HEK293 (cell line): ENCODE measurements around the gene CLTC.

Experiments used
- ZNF555 ChIP-seq: fragments of 450-650 bp; formaldehyde crosslinking; conservative IDR thresholded peaks from 2 replicates; pipeline ENCODE4 v1.5.1; 2017; ENCODE audit warnings: missing biosample characterization, mild to moderate bottlenecking, missing genetic modification characterization, inconsistent platforms
- ZNF830 ChIP-seq: fragments of 450-650 bp; IDR thresholded peaks from 2 replicates; pipeline ENCODE4 v1.5.0; 2018; ENCODE audit warnings: missing biosample characterization, missing genetic modification characterization, low read depth, mild to moderate bottlenecking, moderate library complexity
- TF ChIP-seq, protein P1 (sequence below): fragments of 450-650 bp; formaldehyde crosslinking; IDR thresholded peaks from 2 replicates; pipeline ENCODE4 v1.5.1; 2016; ENCODE audit warnings: missing biosample characterization, missing genetic modification characterization
- TF ChIP-seq, protein P2 (sequence below): fragments of 450-650 bp; formaldehyde crosslinking; IDR thresholded peaks from 2 replicates; pipeline ENCODE4 v1.5.1; 2016; ENCODE audit warnings: missing biosample characterization, missing genetic modification characterization
- TF ChIP-seq, protein P3 (sequence below): fragments of 450-650 bp; formaldehyde crosslinking; IDR thresholded peaks from 2 replicates; pipeline ENCODE4 v1.5.1; 2016; ENCODE audit warnings: missing biosample characterization, missing genetic modification characterization

DNA sequence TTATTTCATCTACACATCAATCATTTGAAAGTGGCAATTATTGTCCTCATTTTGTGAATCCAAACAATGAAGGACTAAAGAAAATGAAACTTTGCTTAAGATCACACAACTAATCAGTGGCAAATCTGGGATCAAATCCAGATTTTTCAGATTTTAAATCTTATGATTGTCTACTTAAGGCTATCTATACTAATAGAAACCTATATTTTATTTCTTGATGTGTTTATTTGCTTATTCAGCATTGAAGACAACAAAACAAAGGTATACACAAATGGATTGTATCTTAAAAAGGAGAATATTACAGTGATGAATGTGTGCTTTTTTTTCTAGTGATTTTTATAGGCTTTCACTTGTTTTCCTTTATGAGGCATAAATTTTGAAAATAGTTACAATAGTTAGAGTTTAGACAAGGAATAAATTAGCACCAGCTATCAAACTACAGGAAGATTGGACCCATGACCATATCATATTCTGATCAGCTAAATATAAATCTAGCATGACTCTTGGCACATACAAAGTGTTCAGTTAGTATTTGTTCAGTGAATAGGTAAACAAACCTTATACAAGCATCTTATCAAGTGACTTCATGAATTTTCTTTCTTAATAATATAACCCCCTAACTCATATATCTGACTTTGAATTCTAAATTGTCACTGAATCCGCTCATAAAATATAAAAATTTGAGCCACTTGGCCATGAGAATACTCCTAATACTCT, 108.3 kb downstream of the CLTC start:
- TF ChIP-seq, protein P1, sequence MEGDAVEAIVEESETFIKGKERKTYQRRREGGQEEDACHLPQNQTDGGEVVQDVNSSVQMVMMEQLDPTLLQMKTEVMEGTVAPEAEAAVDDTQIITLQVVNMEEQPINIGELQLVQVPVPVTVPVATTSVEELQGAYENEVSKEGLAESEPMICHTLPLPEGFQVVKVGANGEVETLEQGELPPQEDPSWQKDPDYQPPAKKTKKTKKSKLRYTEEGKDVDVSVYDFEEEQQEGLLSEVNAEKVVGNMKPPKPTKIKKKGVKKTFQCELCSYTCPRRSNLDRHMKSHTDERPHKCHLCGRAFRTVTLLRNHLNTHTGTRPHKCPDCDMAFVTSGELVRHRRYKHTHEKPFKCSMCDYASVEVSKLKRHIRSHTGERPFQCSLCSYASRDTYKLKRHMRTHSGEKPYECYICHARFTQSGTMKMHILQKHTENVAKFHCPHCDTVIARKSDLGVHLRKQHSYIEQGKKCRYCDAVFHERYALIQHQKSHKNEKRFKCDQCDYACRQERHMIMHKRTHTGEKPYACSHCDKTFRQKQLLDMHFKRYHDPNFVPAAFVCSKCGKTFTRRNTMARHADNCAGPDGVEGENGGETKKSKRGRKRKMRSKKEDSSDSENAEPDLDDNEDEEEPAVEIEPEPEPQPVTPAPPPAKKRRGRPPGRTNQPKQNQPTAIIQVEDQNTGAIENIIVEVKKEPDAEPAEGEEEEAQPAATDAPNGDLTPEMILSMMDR, result no peak
- TF ChIP-seq, protein P2, sequence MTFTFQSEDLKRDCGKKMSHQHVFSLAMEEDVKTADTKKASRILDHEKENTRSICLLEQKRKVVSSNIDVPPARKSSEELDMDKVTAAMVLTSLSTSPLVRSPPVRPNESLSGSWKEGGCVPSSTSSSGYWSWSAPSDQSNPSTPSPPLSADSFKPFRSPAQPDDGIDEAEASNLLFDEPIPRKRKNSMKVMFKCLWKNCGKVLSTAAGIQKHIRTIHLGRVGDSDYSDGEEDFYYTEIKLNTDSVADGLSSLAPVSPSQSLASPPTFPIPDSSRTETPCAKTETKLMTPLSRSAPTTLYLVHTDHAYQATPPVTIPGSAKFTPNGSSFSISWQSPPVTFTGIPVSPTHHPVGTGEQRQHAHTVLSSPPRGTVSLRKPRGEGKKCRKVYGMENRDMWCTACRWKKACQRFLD (tag by site-specific recombination), result no peak
- TF ChIP-seq, protein P3, sequence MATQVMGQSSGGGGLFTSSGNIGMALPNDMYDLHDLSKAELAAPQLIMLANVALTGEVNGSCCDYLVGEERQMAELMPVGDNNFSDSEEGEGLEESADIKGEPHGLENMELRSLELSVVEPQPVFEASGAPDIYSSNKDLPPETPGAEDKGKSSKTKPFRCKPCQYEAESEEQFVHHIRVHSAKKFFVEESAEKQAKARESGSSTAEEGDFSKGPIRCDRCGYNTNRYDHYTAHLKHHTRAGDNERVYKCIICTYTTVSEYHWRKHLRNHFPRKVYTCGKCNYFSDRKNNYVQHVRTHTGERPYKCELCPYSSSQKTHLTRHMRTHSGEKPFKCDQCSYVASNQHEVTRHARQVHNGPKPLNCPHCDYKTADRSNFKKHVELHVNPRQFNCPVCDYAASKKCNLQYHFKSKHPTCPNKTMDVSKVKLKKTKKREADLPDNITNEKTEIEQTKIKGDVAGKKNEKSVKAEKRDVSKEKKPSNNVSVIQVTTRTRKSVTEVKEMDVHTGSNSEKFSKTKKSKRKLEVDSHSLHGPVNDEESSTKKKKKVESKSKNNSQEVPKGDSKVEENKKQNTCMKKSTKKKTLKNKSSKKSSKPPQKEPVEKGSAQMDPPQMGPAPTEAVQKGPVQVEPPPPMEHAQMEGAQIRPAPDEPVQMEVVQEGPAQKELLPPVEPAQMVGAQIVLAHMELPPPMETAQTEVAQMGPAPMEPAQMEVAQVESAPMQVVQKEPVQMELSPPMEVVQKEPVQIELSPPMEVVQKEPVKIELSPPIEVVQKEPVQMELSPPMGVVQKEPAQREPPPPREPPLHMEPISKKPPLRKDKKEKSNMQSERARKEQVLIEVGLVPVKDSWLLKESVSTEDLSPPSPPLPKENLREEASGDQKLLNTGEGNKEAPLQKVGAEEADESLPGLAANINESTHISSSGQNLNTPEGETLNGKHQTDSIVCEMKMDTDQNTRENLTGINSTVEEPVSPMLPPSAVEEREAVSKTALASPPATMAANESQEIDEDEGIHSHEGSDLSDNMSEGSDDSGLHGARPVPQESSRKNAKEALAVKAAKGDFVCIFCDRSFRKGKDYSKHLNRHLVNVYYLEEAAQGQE, result no peak
- TF ChIP-seq ZNF555 (tag by site-specific recombination) (no peak), ZNF830 (no peak)
